CD4-positive, alpha-beta T cell treated with Interleukin-1 beta for 1 hour (primary cell): ENCODE measurements around the gene GRM1.
"Not testable (repeated sequence)": the region's sequence is repeated elsewhere in the genome, so short reads cannot be mapped to it uniquely, and the experiment has no call there.

Source experiments
- DNase-seq, 2 donors: peaks; one replicate each; pipeline ENCODE4 v3.0.0-alpha.2; 2020 to 2022

The GRM1 gene

GRCh38 chr6:146200176-146200575 lies 171.3 kb downstream of the GRM1 start:
- no peak for DNase-seq

- DNase-seq = no peak
Measured at GRCh38 chr6:146202570-146202969, 173.7 kb downstream of the GRM1 start.

- DNase-seq = no peak
Measured at GRCh38 chr6:146209942-146210341, 181.1 kb downstream of the GRM1 start.

- DNase-seq = no peak
Measured at GRCh38 chr6:146210406-146211083, 181.7 kb downstream of the GRM1 start.

- no peak for DNase-seq
Measured at GRCh38 chr6:146211646-146212045, 182.8 kb downstream of the GRM1 start.

GRCh38 chr6:146212781-146213180 lies 183.9 kb downstream of the GRM1 start:
- no peak for DNase-seq

GRCh38 chr6:146219101-146219500 lies 190.2 kb downstream of the GRM1 start:
- DNase-seq = no peak

GRCh38 chr6:146224449-146224848 lies 195.6 kb downstream of the GRM1 start:
- no peak for DNase-seq

- no peak for DNase-seq
Measured at GRCh38 chr6:146224988-146225387, 196.1 kb downstream of the GRM1 start.

- no peak for DNase-seq
Measured at GRCh38 chr6:146240322-146240721, 211.5 kb downstream of the GRM1 start.

- no peak for DNase-seq
Measured at GRCh38 chr6:146240807-146241206, 211.9 kb downstream of the GRM1 start.

- DNase-seq = not testable (repeated sequence)
Measured at GRCh38 chr6:146243646-146244045, 214.8 kb downstream of the GRM1 start.

- no peak for DNase-seq
Measured at GRCh38 chr6:146244630-146245143, 215.8 kb downstream of the GRM1 start.

GRCh38 chr6:146246028-146246427 lies 217.2 kb downstream of the GRM1 start:
- DNase-seq = no peak

- DNase-seq = no peak
Measured at GRCh38 chr6:146253691-146254090, 224.8 kb downstream of the GRM1 start.

- DNase-seq = no peak
Measured at GRCh38 chr6:146258206-146258605, 229.3 kb downstream of the GRM1 start.

- DNase-seq = no peak
Measured at GRCh38 chr6:146260886-146261285, 232.0 kb downstream of the GRM1 start.

GRCh38 chr6:146265056-146265455 lies 236.2 kb downstream of the GRM1 start:
- DNase-seq = no peak

GRCh38 chr6:146267447-146267846 lies 238.6 kb downstream of the GRM1 start:
- no peak for DNase-seq

GRCh38 chr6:146267946-146268345 lies 239.1 kb downstream of the GRM1 start:
- DNase-seq = no peak

- DNase-seq = no peak
Measured at GRCh38 chr6:146269482-146269881, 240.6 kb downstream of the GRM1 start.

- not testable (repeated sequence) for DNase-seq
Measured at GRCh38 chr6:146271163-146271562, 242.3 kb downstream of the GRM1 start.

- no peak for DNase-seq
Measured at GRCh38 chr6:146273490-146273889, 244.6 kb downstream of the GRM1 start.

- DNase-seq = no peak
Measured at GRCh38 chr6:146277142-146277541, 248.3 kb downstream of the GRM1 start.
